MCF 10A (cell line): ENCODE data around the gene SNX13. TPM values are rescaled to one million over a fixed set of nuclear protein-coding genes. Genes with fewer than 3 reads are reported as not detected.

Experiments used
- BruUV-seq: library from RNA; stranded (reverse); fragments of 400-500 nt; replicated peaks from 2 replicates; lab custom pipeline; 2021; lab: Mats Ljungman, UMichigan
- CTCF ChIA-PET: fragments of 300-600 bp; sonication (Branson Sonifier 250); formaldehyde crosslinking; extraction: SDS; loops from one replicate; lab custom pipeline; 2021; ENCODE audit warnings: antibody characterized with exemption, inconsistent platforms; lab: Yijun Ruan, JAX
- POLR2A ChIA-PET: fragments of 300-600, 350-650 bp; sonication (Branson Sonifier 250); formaldehyde crosslinking; extraction: SDS; loops from one replicate; lab custom pipeline; 2020; ENCODE audit warnings: antibody characterized with exemption, inconsistent platforms; lab: Yijun Ruan, JAX
- DNase-seq: peaks from one replicate; pipeline ENCODE4 v3.0.0-alpha.2; 2018; ENCODE audit not compliant: unreplicated experiment
- H3K27ac Mint-ChIP-seq: one replicate; pipeline ENCODE4 v1.8.0; 2022; ENCODE audit warnings: mild to moderate bottlenecking, low read depth, mixed read lengths; ENCODE audit not compliant: unreplicated experiment
- H3K27me3 Mint-ChIP-seq: one replicate; pipeline ENCODE4 v1.8.0; 2022; ENCODE audit warnings: mixed read lengths; ENCODE audit not compliant: insufficient read depth, unreplicated experiment
- H3K36me3 Mint-ChIP-seq: one replicate; pipeline ENCODE4 v1.8.0; 2022; ENCODE audit warnings: mild to moderate bottlenecking, moderate library complexity, mixed read lengths; ENCODE audit not compliant: insufficient read depth, unreplicated experiment
- H3K4me1 Mint-ChIP-seq: one replicate; pipeline ENCODE4 v1.8.0; 2022; ENCODE audit warnings: mixed read lengths; ENCODE audit not compliant: insufficient read depth, unreplicated experiment
- H3K4me3 Mint-ChIP-seq: one replicate; pipeline ENCODE4 v1.8.0; 2022; ENCODE audit warnings: mild to moderate bottlenecking, moderate library complexity, mixed read lengths; ENCODE audit not compliant: unreplicated experiment
- H3K9me3 Mint-ChIP-seq: one replicate; pipeline ENCODE4 v1.8.0; 2022; ENCODE audit warnings: mixed read lengths; ENCODE audit not compliant: unreplicated experiment
- intact Hi-C: fragments of 100-400 bp; cut with micrococcal nuclease; formaldehyde crosslinking; loops from 2 replicates; pipeline ENCODE4 v1.14.1; 2022
- total RNA-seq: library from RNA; stranded (reverse); gene quantifications from 2 replicates; pipeline ENCODE4 v1.2.3, GENCODE V29; 2022
- TF ChIP-seq, protein P1 (sequence below): fragments of 200-600 bp; IDR thresholded peaks from one replicate; pipeline ENCODE4 v1.8.0; 2022; ENCODE audit warnings: antibody characterized with exemption, mild to moderate bottlenecking; ENCODE audit not compliant: unreplicated experiment

SNX13 gene
- total RNA-seq, 1 experiment from 2014 or later = 38.5 TPM

DNA sequence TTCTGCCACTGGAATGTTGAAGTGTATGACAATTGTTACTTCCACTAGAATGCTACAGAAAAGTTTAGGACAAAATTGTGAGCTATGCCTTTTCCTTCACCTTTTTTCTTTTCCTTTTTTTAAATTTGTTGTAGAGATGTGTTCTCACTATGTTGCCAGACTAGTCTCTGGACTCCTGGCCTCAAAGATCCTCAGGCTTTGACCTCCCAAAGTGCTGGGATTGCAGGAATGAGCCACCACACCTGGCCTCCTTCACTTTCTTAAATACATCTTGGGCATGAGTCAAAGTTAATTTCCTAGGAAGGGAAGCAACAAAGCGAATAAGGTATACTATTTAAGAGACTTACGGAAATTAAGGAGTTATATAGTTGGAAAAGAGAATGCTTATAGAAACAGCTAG, 2.7 kb upstream of the SNX13 start:
- TF ChIP-seq, protein P1, sequence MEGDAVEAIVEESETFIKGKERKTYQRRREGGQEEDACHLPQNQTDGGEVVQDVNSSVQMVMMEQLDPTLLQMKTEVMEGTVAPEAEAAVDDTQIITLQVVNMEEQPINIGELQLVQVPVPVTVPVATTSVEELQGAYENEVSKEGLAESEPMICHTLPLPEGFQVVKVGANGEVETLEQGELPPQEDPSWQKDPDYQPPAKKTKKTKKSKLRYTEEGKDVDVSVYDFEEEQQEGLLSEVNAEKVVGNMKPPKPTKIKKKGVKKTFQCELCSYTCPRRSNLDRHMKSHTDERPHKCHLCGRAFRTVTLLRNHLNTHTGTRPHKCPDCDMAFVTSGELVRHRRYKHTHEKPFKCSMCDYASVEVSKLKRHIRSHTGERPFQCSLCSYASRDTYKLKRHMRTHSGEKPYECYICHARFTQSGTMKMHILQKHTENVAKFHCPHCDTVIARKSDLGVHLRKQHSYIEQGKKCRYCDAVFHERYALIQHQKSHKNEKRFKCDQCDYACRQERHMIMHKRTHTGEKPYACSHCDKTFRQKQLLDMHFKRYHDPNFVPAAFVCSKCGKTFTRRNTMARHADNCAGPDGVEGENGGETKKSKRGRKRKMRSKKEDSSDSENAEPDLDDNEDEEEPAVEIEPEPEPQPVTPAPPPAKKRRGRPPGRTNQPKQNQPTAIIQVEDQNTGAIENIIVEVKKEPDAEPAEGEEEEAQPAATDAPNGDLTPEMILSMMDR = no peak
- Mint-ChIP-seq H3K27me3 (no peaks in the 10 kb centered on the region), H3K4me1 (peaks cover 23% of the 10 kb centered on the region), H3K4me3 (no peak overlapping the region), H3K9me3 (no peaks in the 10 kb centered on the region), H3K27ac (no peak overlapping the region), H3K36me3 (no peaks in the 10 kb centered on the region)
- POLR2A ChIA-PET = interaction anchor here (0.7 to 2.2 kb wide), 2 partner anchors 13 to 236 kb away, joined by 3 to 5 read pairs; no protein-coding TSS in a partner anchor
- no TSS peak for BruUV-seq
- intact Hi-C loops = loop anchor here (10.0 kb wide), 2 partner anchors 238 to 638 kb away; no protein-coding TSS in a partner anchor
- no peak for DNase-seq
- CTCF ChIA-PET = interaction anchor here (0.5 to 2.0 kb wide), 3 partner anchors 106 to 173 kb away, joined by 3 to 7 read pairs (median 5); no protein-coding TSS in a partner anchor

DNA sequence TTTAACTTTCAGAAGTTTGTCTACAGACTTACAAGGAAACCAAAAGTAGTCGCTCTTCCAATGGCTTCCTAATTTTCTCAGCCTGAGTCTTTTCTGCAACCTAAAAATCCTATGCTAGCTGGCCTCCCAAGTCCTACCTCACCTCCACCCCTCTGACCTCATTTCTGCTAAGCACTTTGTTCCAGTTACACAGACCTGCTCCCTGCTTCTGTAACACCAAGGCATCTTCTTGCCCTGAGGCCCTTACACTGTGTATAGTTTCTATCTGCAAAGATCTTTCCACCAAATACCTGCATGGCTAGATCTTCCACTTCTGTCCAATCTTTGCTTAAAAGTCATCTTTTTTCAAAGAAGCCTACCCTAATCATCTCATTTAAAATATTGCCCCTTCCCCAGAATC, 1.9 kb upstream of the SNX13 start:
- Mint-ChIP-seq H3K4me3 (no peak overlapping the region), H3K27ac (no peak overlapping the region), H3K4me1 (peaks cover 22% of the 10 kb centered on the region), H3K36me3 (no peaks in the 10 kb centered on the region), H3K27me3 (no peaks in the 10 kb centered on the region), H3K9me3 (no peaks in the 10 kb centered on the region)
- POLR2A ChIA-PET = interaction anchor here (0.7 to 1.0 kb wide), 2 partner anchors 236 to 259 kb away, joined by 3 read pairs; no protein-coding TSS in a partner anchor
- BruUV-seq = no TSS peak
- DNase-seq = no peak
- TF ChIP-seq, protein P1 = no peak
- CTCF ChIA-PET = interaction anchor here (0.6 kb wide), 1 partner anchor 123 kb away, joined by 3 read pairs; no protein-coding TSS in a partner anchor
- intact Hi-C loops = loop anchor here (10.0 kb wide), 2 partner anchors 237 to 637 kb away; no protein-coding TSS in a partner anchor

DNA sequence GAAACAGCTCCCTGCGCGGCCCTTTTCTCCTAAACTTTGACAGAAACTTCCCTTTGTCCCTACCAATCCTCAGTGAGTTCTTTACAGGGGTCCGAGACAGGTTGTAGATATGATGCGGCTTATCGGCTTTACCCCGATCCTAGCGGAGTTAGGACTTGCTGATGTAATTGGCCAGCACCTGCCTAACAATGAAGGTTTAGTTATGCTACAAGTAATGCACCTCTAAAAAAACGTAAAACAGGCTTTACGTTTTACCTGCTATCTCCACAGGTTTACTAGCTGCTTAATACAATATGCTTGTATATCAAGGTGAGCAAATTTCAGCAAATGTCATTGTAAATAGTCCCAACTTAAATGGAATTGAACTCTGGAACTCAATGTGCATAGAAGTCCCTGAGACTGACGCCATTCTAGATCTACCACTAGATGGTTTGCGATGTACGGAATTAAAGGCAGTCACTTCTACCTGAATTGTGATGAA, 697 bp upstream of the SNX13 start:
- BruUV-seq = TSS peak; percentile 68
- TF ChIP-seq, protein P1 = no peak
- ChIA-PET POLR2A (interaction anchor here (0.7 to 1.7 kb wide), 9 partner anchors 10 to 930 kb away, joined by 3 to 6 read pairs (median 4); no protein-coding TSS in a partner anchor), CTCF (interaction anchor here (0.6 kb wide), 1 partner anchor 387 kb away, joined by 3 read pairs; no protein-coding TSS in a partner anchor)
- intact Hi-C loops = loop anchor here (2.0 to 10.0 kb wide), 3 partner anchors 170 to 636 kb away; no protein-coding TSS in a partner anchor
- Mint-ChIP-seq H3K4me1 (peaks cover 29% of the 10 kb centered on the region), H3K27me3 (no peaks in the 10 kb centered on the region), H3K4me3 (peak overlapping the region; percentile 100), H3K36me3 (no peaks in the 10 kb centered on the region), H3K27ac (peak overlapping the region; percentile 99), H3K9me3 (no peaks in the 10 kb centered on the region)
- DNase-seq = peak; percentile 26

DNA sequence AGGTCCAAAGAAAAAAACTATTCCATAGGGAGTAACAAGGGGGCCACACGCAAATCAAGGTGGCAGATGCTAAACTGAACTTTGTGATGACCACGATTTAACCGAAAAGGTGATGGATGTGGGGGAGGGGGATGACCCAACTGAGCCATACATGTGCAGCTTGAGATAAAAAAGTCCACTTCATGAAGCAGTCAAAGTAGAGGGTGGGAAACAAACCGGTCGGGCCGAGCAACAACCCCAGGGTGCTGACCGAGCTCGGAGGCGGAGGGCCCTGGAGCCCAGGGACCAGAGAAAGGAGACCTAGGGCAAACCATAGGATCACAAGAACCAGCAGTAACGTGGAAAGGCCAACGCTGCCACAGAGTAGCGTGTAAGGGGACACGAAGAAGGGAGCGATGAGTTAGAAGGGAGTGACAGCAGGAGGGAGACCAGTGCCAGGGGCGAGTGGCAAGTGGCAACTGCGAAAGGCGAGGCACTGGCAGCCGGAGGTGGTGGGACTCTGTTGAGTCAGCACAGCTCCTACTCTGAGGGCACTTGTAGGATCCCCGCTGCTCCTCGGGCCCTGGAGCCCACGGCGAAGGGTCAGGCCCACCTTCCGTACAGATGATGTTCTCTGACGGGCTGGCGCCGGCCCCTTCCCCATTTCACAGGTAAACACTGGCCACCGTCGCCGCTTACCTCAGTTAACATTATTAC, 540 bp downstream of the SNX13 start:
- CTCF ChIA-PET = interaction anchor here (0.6 kb wide), 1 partner anchor 241 kb away, joined by 3 read pairs; no protein-coding TSS in a partner anchor
- BruUV-seq = no TSS peak
- POLR2A ChIA-PET = interaction anchor here (0.7 to 1.7 kb wide), 18 partner anchors 9 to 643 kb away, joined by 3 to 6 read pairs (median 4); no protein-coding TSS in a partner anchor
- H3K27me3 Mint-ChIP-seq = no peaks in the 10 kb centered on the region
- H3K4me3 Mint-ChIP-seq = peak overlapping the region; percentile 100
- H3K9me3 Mint-ChIP-seq = no peaks in the 10 kb centered on the region
- H3K27ac Mint-ChIP-seq = peak overlapping the region; percentile 99
- peak; percentile 47 for DNase-seq
- intact Hi-C loops = loop anchor here (2.0 to 10.0 kb wide), 3 partner anchors 169 to 635 kb away; no protein-coding TSS in a partner anchor
- peaks cover 34% of the 10 kb centered on the region for H3K4me1 Mint-ChIP-seq
- TF ChIP-seq, protein P1 = no peak
- no peaks in the 10 kb centered on the region for H3K36me3 Mint-ChIP-seq
